GM21529 (cell line): ENCODE measurements around the gene RBM5.
"Not testable (repeated sequence)": the region's sequence is repeated elsewhere in the genome, so short reads cannot be mapped to it uniquely, and the experiment has no call there.

Source experiments
- ATAC-seq: cut with Tn5 transposase; IDR thresholded peaks from one replicate; pipeline ENCODE4 v1.9.1; 2021; ENCODE audit not compliant: unreplicated experiment

RBM5 gene

GRCh38 chr3:50088725-50089608, at the start of gene RBM5:
RBM5 (plus strand) TSS chr3:50088919; CDS start chr3:50090435, 1,516 bp downstream.
- peak; percentile 99 for ATAC-seq

GRCh38 chr3:50044976-50045375, 43.7 kb upstream of the RBM5 start:
- ATAC-seq, result no peak

GRCh38 chr3:50047426-50047825, 41.3 kb upstream of the RBM5 start:
- ATAC-seq, result no peak

GRCh38 chr3:50050361-50050760, 38.4 kb upstream of the RBM5 start:
- ATAC-seq, result no peak

- ATAC-seq, result no peak
These were observed 31.0 kb upstream of the RBM5 start for GRCh38 chr3:50057756-50058155.

- ATAC-seq, result no peak
These were observed 20.6 kb upstream of the RBM5 start for GRCh38 chr3:50068134-50068533.

- ATAC-seq, result no peak
These were observed 10.6 kb upstream of the RBM5 start for GRCh38 chr3:50078091-50078490.

- ATAC-seq, result no peak
These were observed 10.1 kb upstream of the RBM5 start for GRCh38 chr3:50078622-50079021.

GRCh38 chr3:50084951-50085350, 3.8 kb upstream of the RBM5 start:
- not testable (repeated sequence) for ATAC-seq

- ATAC-seq, result no peak
These were observed 858 bp downstream of the RBM5 start for GRCh38 chr3:50089609-50089945.

- ATAC-seq, result no peak
These were observed 2.3 kb downstream of the RBM5 start for GRCh38 chr3:50090984-50091383.

- no peak for ATAC-seq
These were observed 6.8 kb downstream of the RBM5 start for GRCh38 chr3:50095352-50095998.

GRCh38 chr3:50100386-50100785, 11.7 kb downstream of the RBM5 start:
- ATAC-seq, result no peak

- ATAC-seq, result no peak
These were observed 12.5 kb downstream of the RBM5 start for GRCh38 chr3:50100956-50101845.

- no peak for ATAC-seq
These were observed 13.8 kb downstream of the RBM5 start for GRCh38 chr3:50102558-50102957.

- ATAC-seq, result no peak
These were observed 23.0 kb downstream of the RBM5 start for GRCh38 chr3:50111757-50112156.

GRCh38 chr3:50112462-50112861, 23.7 kb downstream of the RBM5 start:
- ATAC-seq, result no peak

- ATAC-seq, result no peak
These were observed 28.4 kb downstream of the RBM5 start for GRCh38 chr3:50117120-50117519.

GRCh38 chr3:50118237-50118636, 29.5 kb downstream of the RBM5 start:
- no peak for ATAC-seq

- ATAC-seq, result no peak
These were observed 31.1 kb downstream of the RBM5 start for GRCh38 chr3:50119786-50120185.

GRCh38 chr3:50120364-50121071, 31.8 kb downstream of the RBM5 start:
- ATAC-seq, result no peak
